PFSK-1 (cell line): ENCODE measurements around the gene TEX29.

Experiments used
- FOXP2 ChIP-seq: optimal IDR thresholded peaks from 2 replicates; pipeline ENCODE3; 2011; ENCODE audit warnings: borderline replicate concordance, control low read depth, inconsistent platforms; ENCODE audit not compliant: insufficient read depth; ENCODE audit errors: extremely low read length, extremely low read depth
- POLR2AphosphoS5 ChIP-seq: IDR thresholded peaks from 2 replicates; pipeline ENCODE4 v1.6.1; 2012; ENCODE audit warnings: low read depth, mild to moderate bottlenecking, control low read depth, low read length, moderate library complexity
- SIN3A ChIP-seq: IDR thresholded peaks from 2 replicates; pipeline ENCODE4 v1.6.1; 2012; ENCODE audit warnings: mild to moderate bottlenecking, low read length, moderate library complexity, borderline replicate concordance; ENCODE audit not compliant: insufficient read depth
- TAF1 ChIP-seq: IDR thresholded peaks from 2 replicates; pipeline ENCODE4 v1.6.1; 2012; ENCODE audit warnings: low read length, control low read depth, borderline replicate concordance; ENCODE audit not compliant: insufficient read depth
- TF ChIP-seq, protein P1 (sequence below), 2 experiments: IDR thresholded peaks; 2 replicates each; pipeline versions ENCODE4 v1.6.1 to v1.8.0; 2011 to 2012; ENCODE audit warnings: low read depth in 2 of 2, low read length in 2 of 2, control low read depth in 1 of 2, inconsistent platforms in 1 of 2, mild to moderate bottlenecking in 1 of 2, moderate library complexity in 1 of 2; ENCODE audit not compliant: insufficient read depth in 1 of 2

TEX29 gene

DNA sequence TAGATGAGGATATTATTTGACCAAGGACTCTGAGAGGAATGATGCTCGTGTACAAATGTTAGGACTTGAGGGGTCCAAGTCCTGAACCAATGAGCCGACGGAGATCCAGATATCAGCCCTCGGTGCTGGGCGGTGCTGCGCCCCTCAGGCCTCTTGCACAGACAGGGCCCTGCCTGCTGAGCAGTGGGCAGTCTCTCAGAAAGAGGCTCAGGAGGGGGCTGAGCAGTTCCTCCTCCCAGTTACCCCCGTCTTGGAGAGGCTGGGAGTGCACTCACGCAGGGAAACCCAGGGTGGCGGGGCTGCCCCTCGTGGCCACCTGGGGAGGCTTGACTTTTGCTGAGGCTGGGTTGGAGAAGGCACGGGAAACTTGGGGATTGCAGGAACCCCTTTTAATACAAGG lies 18.4 kb downstream of the TEX29 start:
- TF ChIP-seq FOXP2 (no peak), POLR2AphosphoS5 (no peak), SIN3A (no peak), TAF1 (no peak)
- TF ChIP-seq, protein P1, sequence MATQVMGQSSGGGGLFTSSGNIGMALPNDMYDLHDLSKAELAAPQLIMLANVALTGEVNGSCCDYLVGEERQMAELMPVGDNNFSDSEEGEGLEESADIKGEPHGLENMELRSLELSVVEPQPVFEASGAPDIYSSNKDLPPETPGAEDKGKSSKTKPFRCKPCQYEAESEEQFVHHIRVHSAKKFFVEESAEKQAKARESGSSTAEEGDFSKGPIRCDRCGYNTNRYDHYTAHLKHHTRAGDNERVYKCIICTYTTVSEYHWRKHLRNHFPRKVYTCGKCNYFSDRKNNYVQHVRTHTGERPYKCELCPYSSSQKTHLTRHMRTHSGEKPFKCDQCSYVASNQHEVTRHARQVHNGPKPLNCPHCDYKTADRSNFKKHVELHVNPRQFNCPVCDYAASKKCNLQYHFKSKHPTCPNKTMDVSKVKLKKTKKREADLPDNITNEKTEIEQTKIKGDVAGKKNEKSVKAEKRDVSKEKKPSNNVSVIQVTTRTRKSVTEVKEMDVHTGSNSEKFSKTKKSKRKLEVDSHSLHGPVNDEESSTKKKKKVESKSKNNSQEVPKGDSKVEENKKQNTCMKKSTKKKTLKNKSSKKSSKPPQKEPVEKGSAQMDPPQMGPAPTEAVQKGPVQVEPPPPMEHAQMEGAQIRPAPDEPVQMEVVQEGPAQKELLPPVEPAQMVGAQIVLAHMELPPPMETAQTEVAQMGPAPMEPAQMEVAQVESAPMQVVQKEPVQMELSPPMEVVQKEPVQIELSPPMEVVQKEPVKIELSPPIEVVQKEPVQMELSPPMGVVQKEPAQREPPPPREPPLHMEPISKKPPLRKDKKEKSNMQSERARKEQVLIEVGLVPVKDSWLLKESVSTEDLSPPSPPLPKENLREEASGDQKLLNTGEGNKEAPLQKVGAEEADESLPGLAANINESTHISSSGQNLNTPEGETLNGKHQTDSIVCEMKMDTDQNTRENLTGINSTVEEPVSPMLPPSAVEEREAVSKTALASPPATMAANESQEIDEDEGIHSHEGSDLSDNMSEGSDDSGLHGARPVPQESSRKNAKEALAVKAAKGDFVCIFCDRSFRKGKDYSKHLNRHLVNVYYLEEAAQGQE (IDR thresholded peaks at IDR 0.05; ENCODE audit: insufficient read depth in 1 of 2, low read depth in 2 of 2, low read length in 2 of 2) = no peak

DNA sequence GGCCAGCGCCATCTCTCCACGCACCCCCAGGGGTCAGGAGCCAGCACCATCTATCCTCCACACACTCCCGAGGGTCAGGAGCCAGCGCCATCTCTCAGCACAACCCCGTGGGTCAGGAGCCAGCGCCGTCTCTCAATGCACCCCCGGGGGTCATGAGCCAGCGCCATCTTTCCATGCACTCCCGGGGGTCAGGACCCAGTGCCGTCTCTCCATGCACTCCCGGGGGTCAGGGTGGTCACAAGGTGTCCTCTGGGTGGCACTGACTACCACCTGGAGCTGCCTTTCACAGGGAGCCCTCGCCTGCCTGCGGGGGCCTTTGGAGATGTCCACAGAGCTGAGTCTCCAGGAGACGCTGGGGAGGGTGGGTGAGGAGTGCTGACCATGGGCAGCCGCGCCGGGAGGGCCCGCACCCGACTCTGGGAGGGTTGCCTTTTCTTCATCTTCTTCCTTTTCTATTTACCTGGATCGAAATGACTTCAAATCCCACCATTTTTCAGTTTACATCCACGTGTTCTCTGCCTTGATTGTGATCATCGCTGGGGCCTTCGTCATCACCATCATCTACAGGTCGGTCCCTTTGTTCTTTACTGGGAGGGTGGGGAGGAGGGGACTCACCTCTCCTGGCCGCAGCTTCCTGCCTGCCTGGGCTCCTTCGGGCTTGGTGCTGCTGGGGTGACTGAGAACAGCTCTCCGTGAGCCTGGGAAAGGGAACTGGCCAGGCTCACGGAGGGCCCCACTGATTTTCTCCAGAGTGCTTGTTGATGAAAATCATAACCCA lies 19.1 kb downstream of the TEX29 start:
- TF ChIP-seq SIN3A (no peak), FOXP2 (no peak), TAF1 (no peak), POLR2AphosphoS5 (no peak)
- TF ChIP-seq, protein P1 (IDR thresholded peaks at IDR 0.05; ENCODE audit: insufficient read depth in 1 of 2, low read depth in 2 of 2, low read length in 2 of 2) = no peak

DNA sequence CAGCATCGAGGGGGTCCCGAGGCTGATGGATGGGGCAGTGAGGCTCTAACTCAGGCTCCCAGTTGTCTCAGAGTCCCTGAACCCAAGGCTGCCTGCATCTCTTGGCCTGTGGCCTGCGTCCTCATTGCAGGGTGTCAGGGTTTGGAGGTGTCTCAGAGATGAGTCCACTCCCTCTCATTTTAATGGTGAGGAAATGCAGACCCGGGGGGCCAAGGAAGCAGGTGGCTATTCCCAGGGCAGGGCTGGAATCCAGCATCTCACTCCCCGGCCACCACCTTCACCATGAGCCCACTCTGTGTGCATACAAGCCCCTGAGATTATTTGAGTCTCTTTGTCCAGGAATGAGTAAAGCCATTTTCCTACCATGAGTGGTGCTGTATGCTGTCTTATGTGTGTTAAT lies 21.4 kb downstream of the TEX29 start:
- TF ChIP-seq, protein P1 (IDR thresholded peaks at IDR 0.05; ENCODE audit: insufficient read depth in 1 of 2, low read depth in 2 of 2, low read length in 2 of 2) = no peak
- TF ChIP-seq TAF1 (no peak), POLR2AphosphoS5 (no peak)

DNA sequence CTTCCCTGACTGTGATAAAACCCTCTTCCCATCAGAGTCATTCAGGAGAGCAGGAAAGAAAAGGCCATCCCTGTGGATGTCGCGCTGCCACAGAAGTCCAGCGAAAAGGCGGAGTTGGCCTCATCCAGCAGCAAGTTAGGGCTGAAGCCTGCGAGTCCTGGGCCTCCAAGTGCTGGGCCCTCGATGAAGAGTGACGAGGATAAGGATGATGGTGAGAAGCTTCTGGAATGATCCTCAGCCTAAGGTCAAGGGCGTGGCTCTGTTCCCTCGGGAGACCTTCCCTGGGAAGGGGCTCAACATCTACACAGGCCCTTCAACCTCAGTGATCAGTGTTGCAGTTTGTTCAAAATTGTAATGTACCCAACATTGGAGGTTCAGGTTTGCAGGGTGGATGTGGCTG lies 22.3 kb downstream of the TEX29 start:
- TF ChIP-seq, protein P1 (IDR thresholded peaks at IDR 0.05; ENCODE audit: insufficient read depth in 1 of 2, low read depth in 2 of 2, low read length in 2 of 2) = no peak
- TF ChIP-seq SIN3A (no peak), POLR2AphosphoS5 (no peak), TAF1 (no peak), FOXP2 (no peak)
